Stimulated activated CD4-positive, alpha-beta T cell treated with anti-CD3 and anti-CD28 coated beads, TNF-alpha, amount 100 ng/mL, for 48 hours (primary cell): Measurements from ENCODE around the gene CCDC181.
"Not testable (repeated sequence)": the region's sequence is repeated elsewhere in the genome, so short reads cannot be mapped to it uniquely, and the experiment has no call there.

Experiments
- DNase-seq, 3 donors: peaks; one replicate each; pipeline ENCODE4 v3.0.0-alpha.2; 2020; ENCODE audit warnings: low read depth in 3 of 3

Gene CCDC181

GRCh38 chr1:169402578-169402977 is 24.7 kb downstream of the CCDC181 start:
- not testable (repeated sequence) for DNase-seq

- no peak for DNase-seq
These were observed 31.3 kb downstream of the CCDC181 start for GRCh38 chr1:169395955-169396354.

GRCh38 chr1:169392406-169392805 is 34.9 kb downstream of the CCDC181 start:
- DNase-seq, result no peak

- DNase-seq, result no peak
These were observed 37.0 kb downstream of the CCDC181 start for GRCh38 chr1:169390303-169390702.

GRCh38 chr1:169387399-169387798 is 39.9 kb downstream of the CCDC181 start:
- no peak for DNase-seq

- DNase-seq, result no peak
These were observed 43.8 kb downstream of the CCDC181 start for GRCh38 chr1:169383449-169383848.

- DNase-seq, result no peak
These were observed 46.1 kb downstream of the CCDC181 start for GRCh38 chr1:169381162-169381561.

- DNase-seq, result no peak
These were observed 55.9 kb downstream of the CCDC181 start for GRCh38 chr1:169371404-169371803.

GRCh38 chr1:169368406-169368769 is 58.9 kb downstream of the CCDC181 start:
- DNase-seq, result no peak

GRCh38 chr1:169367686-169368405 is 59.4 kb downstream of the CCDC181 start, which contains the start of the genes BLZF1 and NME7:
Gene BLZF1 (plus strand): TSS chr1:169368195. CDS start chr1:169369523, 1,328 bp downstream.
Gene NME7 (minus strand): TSS chr1:169367797. CDS start chr1:169367710, 87 bp downstream.
- peak; percentile 95 to 98 (median 97) for DNase-seq

GRCh38 chr1:169367096-169367685 is 60.1 kb downstream of the CCDC181 start:
- DNase-seq, result no peak

- DNase-seq, result no peak
These were observed 62.3 kb downstream of the CCDC181 start for GRCh38 chr1:169364948-169365347.

GRCh38 chr1:169363046-169363730 is 64.1 kb downstream of the CCDC181 start:
- DNase-seq, result peak in 1 of 3 donors; percentile 13

GRCh38 chr1:169361281-169361680 is 66.0 kb downstream of the CCDC181 start:
- DNase-seq, result no peak

GRCh38 chr1:169360415-169360814 is 66.9 kb downstream of the CCDC181 start:
- DNase-seq, result no peak

GRCh38 chr1:169348383-169349036 is 78.8 kb downstream of the CCDC181 start:
- no peak for DNase-seq

- DNase-seq, result no peak
These were observed 79.4 kb downstream of the CCDC181 start for GRCh38 chr1:169347688-169348382.

- DNase-seq, result no peak
These were observed 81.2 kb downstream of the CCDC181 start for GRCh38 chr1:169346036-169346589.

- DNase-seq, result no peak
These were observed 81.8 kb downstream of the CCDC181 start for GRCh38 chr1:169345511-169345910.
